Gastrocnemius medialis (tissue), 4 donors: Measurements from ENCODE around the gene STAMBPL1. TPM values are rescaled to one million over a fixed set of nuclear protein-coding genes. Genes with fewer than 3 reads are reported as not detected.
A peak's percentile ranks its signal among the peaks of the same experiment; 100 is the strongest.

Experiments used
- ATAC-seq, 2 donors: fragments of 150-250 bp; one replicate each; pipeline ENCODE4 v1.9.1; 2016
- DNase-seq, 2 donors: peaks; one replicate each; pipeline ENCODE4 v3.0.0-alpha.2; 2019
- H3K27ac ChIP-seq, 4 donors: fragments of 200-600 bp; sonication (generic); 1 replicate in 1 of 4; 2 replicates in 3 of 4; pipeline ENCODE4 v1.5.1; 2016 to 2018; ENCODE audit warnings: mild to moderate bottlenecking in 2 of 4, moderate library complexity in 1 of 4
- H3K27me3 ChIP-seq, 3 donors: fragments of 200-600 bp; sonication (generic) in 2 of 3; 1 replicate in 1 of 3; 2 replicates in 2 of 3; pipeline versions ENCODE4 v1.5.1 to v1.6.0; 2016 to 2019; ENCODE audit warnings: mild to moderate bottlenecking in 1 of 3, moderate library complexity in 1 of 3
- H3K36me3 ChIP-seq, 2 donors: fragments of 200-600 bp; sonication (generic) in 1 of 2; one replicate each; pipeline ENCODE4 v1.5.1; 2017 to 2018
- H3K4me1 ChIP-seq, 2 donors: fragments of 200-600 bp; sonication (generic) in 1 of 2; one replicate each; pipeline ENCODE4 v1.5.1; 2016 to 2017; ENCODE audit warnings: mild to moderate bottlenecking in 2 of 2
- H3K4me3 ChIP-seq, 4 donors: fragments of 200-600 bp; sonication (generic) in 3 of 4; 1 replicate in 1 of 4; 2 replicates in 3 of 4; pipeline ENCODE4 v1.5.1; 2016 to 2019; ENCODE audit warnings: mild to moderate bottlenecking in 2 of 4
- H3K9me3 ChIP-seq, 3 donors: fragments of 200-600 bp; sonication (generic) in 2 of 3; 1 replicate in 1 of 3; 2 replicates in 2 of 3; pipeline ENCODE4 v1.5.1; 2016 to 2019
- CTCF ChIP-seq, 5 experiments: fragments of 450-650 bp in 3 of 5; fragments of 200-600 bp in 2 of 5; sonication (generic) in 2 of 5; IDR thresholded peaks in 4 of 5; conservative IDR thresholded peaks in 1 of 5; 1 replicate in 4 of 5; 2 replicates in 1 of 5; pipeline ENCODE4 v1.5.1; 2016 to 2019; ENCODE audit warnings: antibody characterized with exemption in 5 of 5, mild to moderate bottlenecking in 3 of 5, moderate library complexity in 3 of 5
- POLR2A ChIP-seq, 2 donors: fragments of 450-650 bp; IDR thresholded peaks; one replicate each; pipeline ENCODE4 v1.6.1; 2017; ENCODE audit warnings: antibody characterized with exemption in 2 of 2, mild to moderate bottlenecking in 2 of 2, moderate library complexity in 2 of 2
- in situ Hi-C, 4 donors: fragments of 200-750 bp; cut with MboI; loops; one replicate each; pipeline versions ENCODE4 v1.15.0 to v1.8.0; 2017; ENCODE audit warnings: low sequenced_read_pairs in 4 of 4
- intact Hi-C: fragments of 100-400 bp; cut with DNase I; formaldehyde crosslinking; loops from one replicate; pipeline ENCODE4 v1.15.1; 2023; ENCODE audit warnings: low total_unique reads
- total RNA-seq, 4 donors: library from RNA; depleted of rRNA; stranded (reverse); fragments of >200 nt; gene quantifications; one replicate each; pipeline versions ENCODE4 v1.1.0 to v1.2.3, GENCODE V29; 2016

Gene STAMBPL1
- total RNA-seq, 4 donors from 2014 or later, result 0.72 to 1.4 (median 1.0) TPM

GRCh38 chr10:88888810-88889445 lies 8.9 kb downstream of the STAMBPL1 start:
- intact Hi-C loops, result no loop called here

GRCh38 chr10:88889559-88890337 lies 9.7 kb downstream of the STAMBPL1 start:
- H3K4me3 ChIP-seq, result no peak overlapping the region
- DNase-seq (no peak), ATAC-seq (no peak)
- H3K27ac ChIP-seq, result no peak overlapping the region
- intact Hi-C loops, result no loop called here
- in situ Hi-C loops, result no loop called here
- TF ChIP-seq CTCF (IDR thresholded peaks at IDR 0.05 in 4 of 5, conservative IDR thresholded peaks at IDR 0.05 in 1 of 5), result no peak
- TF ChIP-seq POLR2A (IDR thresholded peaks at IDR 0.05), result no peak
- H3K4me1 ChIP-seq, result no peaks in the 10 kb centered on the region
- H3K27me3 ChIP-seq, result no peaks in the 10 kb centered on the region
- no peaks in the 10 kb centered on the region for H3K9me3 ChIP-seq
- H3K36me3 ChIP-seq, result no peaks in the 10 kb centered on the region

More at GRCh38 chr10:88888810-88889445, 8.9 kb downstream of the STAMBPL1 start:
- DNase-seq, result no peak
- Histone ChIP-seq H3K27ac (no peak overlapping the region), H3K4me3 (no peak overlapping the region), H3K9me3 (no peaks in the 10 kb centered on the region), H3K36me3 (no peaks in the 10 kb centered on the region), H3K27me3 (no peaks in the 10 kb centered on the region), H3K4me1 (no peaks in the 10 kb centered on the region)
- TF ChIP-seq POLR2A (IDR thresholded peaks at IDR 0.05), result no peak
- no peak for ATAC-seq
- in situ Hi-C loops, result no loop called here

- TF ChIP-seq CTCF (IDR thresholded peaks at IDR 0.05 in 4 of 5, conservative IDR thresholded peaks at IDR 0.05 in 1 of 5) (no peak), POLR2A (IDR thresholded peaks at IDR 0.05) (no peak)
- no peaks in the 10 kb centered on the region for H3K36me3 ChIP-seq
- no peaks in the 10 kb centered on the region for H3K9me3 ChIP-seq
- no peak overlapping the region for H3K27ac ChIP-seq
- DNase-seq (no peak), ATAC-seq (no peak)
- H3K4me3 ChIP-seq, result no peak overlapping the region
- in situ Hi-C loops, result no loop called here
- no peaks in the 10 kb centered on the region for H3K27me3 ChIP-seq
- H3K4me1 ChIP-seq, result no peaks in the 10 kb centered on the region
- intact Hi-C loops, result no loop called here
Observed at GRCh38 chr10:88890681-88891381, 10.8 kb downstream of the STAMBPL1 start.

GRCh38 chr10:88892222-88892967 lies 12.3 kb downstream of the STAMBPL1 start:
- no peak for DNase-seq
- H3K4me1 ChIP-seq, result no peaks in the 10 kb centered on the region
- no peaks in the 10 kb centered on the region for H3K9me3 ChIP-seq
- no peak overlapping the region for H3K4me3 ChIP-seq
- no peak for ATAC-seq
- no peaks in the 10 kb centered on the region for H3K27me3 ChIP-seq
- peak overlapping the region in 1 of 4 donors; percentile 15 for H3K27ac ChIP-seq
- in situ Hi-C loops (no loop called here), intact Hi-C loops (no loop called here)
- TF ChIP-seq CTCF (IDR thresholded peaks at IDR 0.05 in 4 of 5, conservative IDR thresholded peaks at IDR 0.05 in 1 of 5), result no peak
- TF ChIP-seq POLR2A (IDR thresholded peaks at IDR 0.05), result no peak
- no peaks in the 10 kb centered on the region for H3K36me3 ChIP-seq
